ENCODE results near the gene ITGA11. TPM values are rescaled to one million over a fixed set of nuclear protein-coding genes. Genes with fewer than 3 reads are reported as not detected.

Gene ITGA11
- total RNA-seq, 1 donor from 2014 or later, result 193 TPM

DNA sequence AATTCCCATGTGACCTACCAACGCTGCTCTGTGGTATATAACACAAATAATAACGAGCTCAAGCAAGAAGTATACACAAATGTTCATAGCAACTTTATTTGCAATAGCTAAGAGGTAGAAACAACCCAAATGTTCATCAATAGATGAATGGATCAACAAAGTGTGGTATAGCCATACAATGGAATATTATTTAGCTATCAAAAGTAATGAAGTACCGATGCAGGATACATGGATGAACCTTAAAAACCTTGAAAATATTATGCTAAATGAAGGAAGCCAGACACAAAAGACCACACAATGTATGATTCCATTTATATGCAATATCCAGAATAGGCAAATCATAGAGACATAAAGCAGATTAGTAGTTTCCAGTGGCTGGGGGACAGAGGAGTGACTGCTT is 170.0 kb downstream of the ITGA11 start:
- Histone ChIP-seq H3K9me3 (ENCODE audit: insufficient read depth, low read depth, low read length) (no peaks in the 10 kb centered on the region), H3K79me2 (ENCODE audit: insufficient read depth, low read length) (no peaks in the 10 kb centered on the region), H3K27me3 (ENCODE audit: insufficient read depth, low read length) (peaks cover 10% of the 10 kb centered on the region), H3K4me1 (ENCODE audit: insufficient read depth, low read length) (peaks cover 5% of the 10 kb centered on the region), H3K36me3 (ENCODE audit: insufficient read depth, low read length) (no peaks in the 10 kb centered on the region), H3K4me2 (ENCODE audit: low read length) (no peak overlapping the region), H3K4me3 (ENCODE audit: insufficient read depth, low read depth, low read length) (no peak overlapping the region), H2AFZ (ENCODE audit: low read depth, low read length) (no peak overlapping the region), H3K27ac (ENCODE audit: low read depth, low read length) (no peak overlapping the region), H4K20me1 (ENCODE audit: insufficient read depth, low read length) (no peaks in the 10 kb centered on the region), H3K9ac (ENCODE audit: low read length) (no peak overlapping the region)
- no peaks in the 10 kb centered on the region for H3K9me3 Mint-ChIP-seq (ENCODE audit: unreplicated experiment)
- H3K4me3 Mint-ChIP-seq (ENCODE audit: unreplicated experiment), result no peak overlapping the region
- DNase-seq (ENCODE audit: low read depth) (no peak), FAIRE-seq (no peak)
- H3K27ac Mint-ChIP-seq (ENCODE audit: unreplicated experiment), result no peak overlapping the region
- peaks cover 5% of the 10 kb centered on the region for H3K4me1 Mint-ChIP-seq (ENCODE audit: low read depth, unreplicated experiment)
- H3K27me3 Mint-ChIP-seq (ENCODE audit: low read depth, unreplicated experiment), result no peaks in the 10 kb centered on the region
- TF ChIP-seq, protein P1, sequence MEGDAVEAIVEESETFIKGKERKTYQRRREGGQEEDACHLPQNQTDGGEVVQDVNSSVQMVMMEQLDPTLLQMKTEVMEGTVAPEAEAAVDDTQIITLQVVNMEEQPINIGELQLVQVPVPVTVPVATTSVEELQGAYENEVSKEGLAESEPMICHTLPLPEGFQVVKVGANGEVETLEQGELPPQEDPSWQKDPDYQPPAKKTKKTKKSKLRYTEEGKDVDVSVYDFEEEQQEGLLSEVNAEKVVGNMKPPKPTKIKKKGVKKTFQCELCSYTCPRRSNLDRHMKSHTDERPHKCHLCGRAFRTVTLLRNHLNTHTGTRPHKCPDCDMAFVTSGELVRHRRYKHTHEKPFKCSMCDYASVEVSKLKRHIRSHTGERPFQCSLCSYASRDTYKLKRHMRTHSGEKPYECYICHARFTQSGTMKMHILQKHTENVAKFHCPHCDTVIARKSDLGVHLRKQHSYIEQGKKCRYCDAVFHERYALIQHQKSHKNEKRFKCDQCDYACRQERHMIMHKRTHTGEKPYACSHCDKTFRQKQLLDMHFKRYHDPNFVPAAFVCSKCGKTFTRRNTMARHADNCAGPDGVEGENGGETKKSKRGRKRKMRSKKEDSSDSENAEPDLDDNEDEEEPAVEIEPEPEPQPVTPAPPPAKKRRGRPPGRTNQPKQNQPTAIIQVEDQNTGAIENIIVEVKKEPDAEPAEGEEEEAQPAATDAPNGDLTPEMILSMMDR (IDR thresholded peaks at IDR 0.05; ENCODE audit: insufficient read depth, low read depth, low read length), result no peak
- no peak for TF ChIP-seq EZH2 (IDR thresholded peaks at IDR 0.05; ENCODE audit: insufficient read depth, low read length)
- no peaks in the 10 kb centered on the region for H3K36me3 Mint-ChIP-seq (ENCODE audit: low read depth, unreplicated experiment)

DNA sequence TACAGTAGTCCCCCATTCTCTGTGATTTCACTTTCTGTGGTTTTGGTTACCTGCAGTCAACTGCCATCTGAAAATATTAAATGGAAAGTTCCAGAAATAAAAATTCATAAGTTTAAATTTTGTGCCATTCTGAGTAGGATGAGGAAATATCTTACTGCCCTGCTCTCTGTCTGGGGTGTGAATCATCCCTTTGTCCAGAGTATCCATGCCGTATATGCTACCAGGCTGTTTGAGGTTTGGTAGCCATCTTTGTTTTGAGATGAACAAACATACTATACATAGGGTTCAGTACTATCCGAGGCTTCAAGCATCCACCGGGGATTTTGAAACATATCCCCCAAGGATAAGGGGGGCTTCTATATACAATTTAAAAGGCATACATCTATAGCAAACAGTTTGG is 170.7 kb downstream of the ITGA11 start:
- no peak overlapping the region for H2AFZ ChIP-seq (ENCODE audit: low read depth, low read length)
- H3K9me3 ChIP-seq (ENCODE audit: insufficient read depth, low read depth, low read length), result no peaks in the 10 kb centered on the region
- DNase-seq (ENCODE audit: low read depth), result no peak
- H3K4me1 ChIP-seq (ENCODE audit: insufficient read depth, low read length), result peaks cover 9% of the 10 kb centered on the region
- H3K4me1 Mint-ChIP-seq (ENCODE audit: low read depth, unreplicated experiment), result peaks cover 5% of the 10 kb centered on the region
- H4K20me1 ChIP-seq (ENCODE audit: insufficient read depth, low read length), result no peaks in the 10 kb centered on the region
- no peaks in the 10 kb centered on the region for H3K36me3 Mint-ChIP-seq (ENCODE audit: low read depth, unreplicated experiment)
- no peaks in the 10 kb centered on the region for H3K27me3 Mint-ChIP-seq (ENCODE audit: low read depth, unreplicated experiment)
- no peaks in the 10 kb centered on the region for H3K79me2 ChIP-seq (ENCODE audit: insufficient read depth, low read length)
- H3K9me3 Mint-ChIP-seq (ENCODE audit: unreplicated experiment), result no peaks in the 10 kb centered on the region
- FAIRE-seq, result no peak
- no peak overlapping the region for H3K27ac Mint-ChIP-seq (ENCODE audit: unreplicated experiment)
- no peak overlapping the region for H3K4me3 ChIP-seq (ENCODE audit: insufficient read depth, low read depth, low read length)
- no peaks in the 10 kb centered on the region for H3K36me3 ChIP-seq (ENCODE audit: insufficient read depth, low read length)
- H3K9ac ChIP-seq (ENCODE audit: low read length), result no peak overlapping the region
- no peak overlapping the region for H3K4me2 ChIP-seq (ENCODE audit: low read length)
- TF ChIP-seq, protein P1 (IDR thresholded peaks at IDR 0.05; ENCODE audit: insufficient read depth, low read depth, low read length), result no peak
- no peak for TF ChIP-seq EZH2 (IDR thresholded peaks at IDR 0.05; ENCODE audit: insufficient read depth, low read length)
- H3K27me3 ChIP-seq (ENCODE audit: insufficient read depth, low read length), result peaks cover 10% of the 10 kb centered on the region
- no peak overlapping the region for H3K4me3 Mint-ChIP-seq (ENCODE audit: unreplicated experiment)
- H3K27ac ChIP-seq (ENCODE audit: low read depth, low read length), result no peak overlapping the region

GRCh38 chr15:68259883-68260282 is 172.1 kb downstream of the ITGA11 start:
- Histone ChIP-seq H3K4me1 (ENCODE audit: insufficient read depth, low read length) (peaks cover 9% of the 10 kb centered on the region), H4K20me1 (ENCODE audit: insufficient read depth, low read length) (no peaks in the 10 kb centered on the region)
- H3K9me3 Mint-ChIP-seq (ENCODE audit: unreplicated experiment), result no peaks in the 10 kb centered on the region

More at GRCh38 chr15:68259883-68260282, 172.1 kb downstream of the ITGA11 start:
- no peak for TF ChIP-seq EZH2 (IDR thresholded peaks at IDR 0.05; ENCODE audit: insufficient read depth, low read length)
- TF ChIP-seq, protein P1 (IDR thresholded peaks at IDR 0.05; ENCODE audit: insufficient read depth, low read depth, low read length), result no peak
- H2AFZ ChIP-seq (ENCODE audit: low read depth, low read length), result no peak overlapping the region
- H3K36me3 ChIP-seq (ENCODE audit: insufficient read depth, low read length), result no peaks in the 10 kb centered on the region
- peaks cover 12% of the 10 kb centered on the region for H3K27me3 ChIP-seq (ENCODE audit: insufficient read depth, low read length)
- FAIRE-seq (no peak), DNase-seq (ENCODE audit: low read depth) (no peak)
- H3K9me3 ChIP-seq (ENCODE audit: insufficient read depth, low read depth, low read length), result no peaks in the 10 kb centered on the region
- no peak overlapping the region for H3K4me3 ChIP-seq (ENCODE audit: insufficient read depth, low read depth, low read length)
- Mint-ChIP-seq H3K36me3 (ENCODE audit: low read depth, unreplicated experiment) (no peaks in the 10 kb centered on the region), H3K4me1 (ENCODE audit: low read depth, unreplicated experiment) (peaks cover 5% of the 10 kb centered on the region), H3K27me3 (ENCODE audit: low read depth, unreplicated experiment) (peaks cover 5% of the 10 kb centered on the region), H3K27ac (ENCODE audit: unreplicated experiment) (no peak overlapping the region), H3K4me3 (ENCODE audit: unreplicated experiment) (no peak overlapping the region)
- H3K4me2 ChIP-seq (ENCODE audit: low read length), result no peak overlapping the region
- no peak overlapping the region for H3K9ac ChIP-seq (ENCODE audit: low read length)
- H3K27ac ChIP-seq (ENCODE audit: low read depth, low read length), result no peak overlapping the region
- no peaks in the 10 kb centered on the region for H3K79me2 ChIP-seq (ENCODE audit: insufficient read depth, low read length)
